ENCODE data around the gene LSM14B. TPM values are rescaled to one million over a fixed set of nuclear protein-coding genes. Genes with fewer than 3 reads are reported as not detected.

Gene LSM14B
- total RNA-seq, 4 donors from 2014 or later = 32.4 to 45.7 (median 37.0) TPM

GRCh38 chr20:62133051-62133845 lies 11.0 kb downstream of the LSM14B start:
- Histone ChIP-seq H3K9me3 (no peaks in the 10 kb centered on the region), H3K27me3 (no peaks in the 10 kb centered on the region), H3K36me3 (peaks cover 96% of the 10 kb centered on the region), H3K27ac (peak overlapping the region; percentile 32), H3K4me3 (no peak overlapping the region), H3K4me1 (peaks cover 31% of the 10 kb centered on the region)
- 68% methylated on average over 17 of the region's 29 CpGs for WGBS
- DNase-seq (ENCODE audit: low spot score in 2 of 2) = no peak
- TF ChIP-seq EP300 (IDR thresholded peaks at IDR 0.05) = no peak
- TF ChIP-seq POLR2A (IDR thresholded peaks at IDR 0.05) = no peak
- no peak for TF ChIP-seq CTCF (IDR thresholded peaks at IDR 0.05)
- no peak for TF ChIP-seq POLR2AphosphoS5 (IDR thresholded peaks at IDR 0.05)

- Histone ChIP-seq H3K27me3 (no peaks in the 10 kb centered on the region), H3K36me3 (peaks cover 96% of the 10 kb centered on the region), H3K4me1 (peaks cover 31% of the 10 kb centered on the region), H3K4me3 (no peak overlapping the region), H3K27ac (no peak overlapping the region), H3K9me3 (no peaks in the 10 kb centered on the region)
- no peak for DNase-seq (ENCODE audit: low spot score in 2 of 2)
- TF ChIP-seq POLR2AphosphoS5 (IDR thresholded peaks at IDR 0.05) (no peak), EP300 (IDR thresholded peaks at IDR 0.05) (no peak), CTCF (IDR thresholded peaks at IDR 0.05) (no peak)
- WGBS = 75% methylated on average over 4 of the region's 12 CpGs
These were observed 11.6 kb downstream of the LSM14B start for GRCh38 chr20:62133864-62134263.

GRCh38 chr20:62134735-62135231 lies 12.5 kb downstream of the LSM14B start:
- Histone ChIP-seq H3K9me3 (no peaks in the 10 kb centered on the region), H3K27me3 (no peaks in the 10 kb centered on the region), H3K27ac (no peak overlapping the region), H3K4me1 (peaks cover 31% of the 10 kb centered on the region), H3K36me3 (peaks cover 96% of the 10 kb centered on the region), H3K4me3 (no peak overlapping the region)
- WGBS = 67% methylated on average over 7 of the region's 11 CpGs
- DNase-seq (ENCODE audit: low spot score in 2 of 2) = no peak
- TF ChIP-seq CTCF (IDR thresholded peaks at IDR 0.05) (no peak), POLR2AphosphoS5 (IDR thresholded peaks at IDR 0.05) (no peak)

GRCh38 chr20:62135573-62136266 lies 13.4 kb downstream of the LSM14B start:
- H3K4me1 ChIP-seq = peaks cover 33% of the 10 kb centered on the region
- no peak overlapping the region for H3K27ac ChIP-seq
- no peak overlapping the region for H3K4me3 ChIP-seq
- no peak for DNase-seq (ENCODE audit: low spot score in 2 of 2)
- H3K36me3 ChIP-seq = peaks cover 89% of the 10 kb centered on the region
- H3K27me3 ChIP-seq = no peaks in the 10 kb centered on the region
- H3K9me3 ChIP-seq = no peaks in the 10 kb centered on the region
- WGBS = 91% methylated on average over 8 of the region's 8 CpGs
- no peak for TF ChIP-seq POLR2A (IDR thresholded peaks at IDR 0.05)
- no peak for TF ChIP-seq CTCF (IDR thresholded peaks at IDR 0.05)
- TF ChIP-seq EP300 (IDR thresholded peaks at IDR 0.05) = no peak
- TF ChIP-seq POLR2AphosphoS5 (IDR thresholded peaks at IDR 0.05) = no peak

Data from suprapubic skin (tissue), 4 donors.